CD4-positive, alpha-beta T cell treated with Interleukin-15 for 1 hour (primary cell): ENCODE results near the gene LY86.

Experiments used
- DNase-seq: peaks from one replicate; pipeline ENCODE4 v3.0.0-alpha.2; 2020

LY86 gene

DNA sequence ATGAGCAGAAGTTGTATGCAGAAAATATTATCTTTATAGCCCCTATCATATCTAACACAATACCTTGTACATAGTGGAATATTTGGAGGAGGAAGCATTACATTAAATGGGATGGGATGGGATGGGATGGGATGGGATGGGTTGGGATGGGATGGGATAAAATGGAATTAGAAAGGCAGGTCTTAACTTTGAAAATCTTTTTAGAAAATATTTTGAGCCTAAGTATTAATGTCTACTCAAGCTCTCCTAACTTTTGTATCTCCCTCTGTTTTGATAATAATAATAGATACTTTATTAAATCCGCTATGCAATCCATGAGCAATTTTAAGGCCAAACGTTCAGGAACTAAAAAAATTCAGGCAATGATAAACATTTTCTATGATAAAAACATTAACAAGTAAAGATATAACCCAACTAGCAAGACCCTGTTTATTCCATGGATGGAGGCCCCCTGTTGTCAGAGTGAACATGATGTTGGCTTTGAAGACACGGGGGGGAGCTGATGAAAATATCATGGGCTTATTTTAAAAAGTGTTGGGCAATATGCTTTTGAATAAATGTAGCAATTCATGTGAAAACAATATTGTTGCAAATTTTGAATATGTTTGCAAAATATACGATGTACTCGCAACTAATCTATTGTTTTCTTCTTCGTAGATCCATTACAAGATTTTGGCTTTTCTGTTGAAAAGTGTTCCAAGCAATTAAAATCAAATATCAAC is 35.9 kb downstream of the LY86 start:
- DNase-seq = no peak

DNA sequence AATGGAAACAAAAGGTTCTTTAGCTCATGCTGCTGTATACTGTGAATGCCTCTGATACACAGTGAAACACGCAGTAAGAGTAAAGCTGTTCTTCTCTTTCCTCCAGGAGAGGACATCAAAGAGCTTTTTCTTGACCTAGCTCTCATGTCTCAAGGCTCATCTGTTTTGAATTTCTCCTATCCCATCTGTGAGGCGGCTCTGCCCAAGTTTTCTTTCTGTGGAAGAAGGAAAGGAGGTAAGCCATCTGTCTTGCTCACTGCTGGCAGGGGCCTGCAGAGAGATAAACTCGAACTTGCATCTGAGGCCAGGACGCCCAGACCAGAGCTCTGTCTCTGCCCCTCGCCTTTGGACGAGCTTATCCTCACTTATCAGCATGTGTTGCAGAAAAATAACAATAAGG is 37.7 kb downstream of the LY86 start:
- DNase-seq = no peak

- no peak for DNase-seq
Observed at GRCh38 chr6:6629402-6629801, 40.9 kb downstream of the LY86 start.

- DNase-seq = no peak
Observed at GRCh38 chr6:6631053-6631452, 42.5 kb downstream of the LY86 start.

- DNase-seq = no peak
Observed at GRCh38 chr6:6631534-6632276, 43.2 kb downstream of the LY86 start.

GRCh38 chr6:6633898-6634734 is 45.6 kb downstream of the LY86 start:
- DNase-seq = no peak

GRCh38 chr6:6634735-6635075 is 46.2 kb downstream of the LY86 start:
- DNase-seq = no peak

- no peak for DNase-seq
Observed at GRCh38 chr6:6635291-6635690, 46.8 kb downstream of the LY86 start.

- DNase-seq = no peak
Observed at GRCh38 chr6:6635869-6636268, 47.3 kb downstream of the LY86 start.

- DNase-seq = no peak
Observed at GRCh38 chr6:6639572-6639971, 51.1 kb downstream of the LY86 start.

GRCh38 chr6:6640926-6641325 is 52.4 kb downstream of the LY86 start:
- no peak for DNase-seq

GRCh38 chr6:6643398-6643797 is 54.9 kb downstream of the LY86 start:
- no peak for DNase-seq

DNA sequence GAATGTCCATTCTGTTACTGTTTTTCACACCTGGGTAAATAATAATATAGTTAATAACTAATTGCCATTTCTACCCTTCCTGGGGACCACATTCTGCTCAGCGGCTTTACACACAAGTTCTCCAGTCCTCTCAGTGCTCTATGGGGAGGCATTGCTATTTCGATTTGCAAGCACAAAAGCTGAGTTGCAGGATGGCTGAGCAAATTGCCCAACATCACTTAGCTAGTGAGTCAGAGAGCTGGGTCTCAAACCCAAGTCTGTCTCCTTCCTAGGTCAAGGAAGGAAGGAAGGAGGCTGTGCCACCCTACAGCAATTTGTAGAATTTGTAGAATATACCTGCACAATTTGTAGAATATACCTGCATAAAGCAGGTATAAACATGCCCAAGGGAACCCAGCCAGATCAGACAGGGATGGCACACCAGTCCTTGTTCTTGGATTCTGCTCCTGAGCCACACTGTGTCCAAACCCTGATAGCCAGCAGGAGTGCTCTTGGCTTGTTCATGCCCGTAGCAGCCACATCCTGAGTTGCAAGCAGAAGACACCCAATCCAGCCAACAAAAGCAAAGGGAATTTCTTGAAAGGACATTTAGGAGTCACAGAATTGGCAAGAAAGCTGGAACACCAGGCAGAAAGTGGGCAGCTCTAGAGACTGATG is 56.9 kb downstream of the LY86 start:
- no peak for DNase-seq

- no peak for DNase-seq
Observed at GRCh38 chr6:6646384-6646783, 57.9 kb downstream of the LY86 start.

DNA sequence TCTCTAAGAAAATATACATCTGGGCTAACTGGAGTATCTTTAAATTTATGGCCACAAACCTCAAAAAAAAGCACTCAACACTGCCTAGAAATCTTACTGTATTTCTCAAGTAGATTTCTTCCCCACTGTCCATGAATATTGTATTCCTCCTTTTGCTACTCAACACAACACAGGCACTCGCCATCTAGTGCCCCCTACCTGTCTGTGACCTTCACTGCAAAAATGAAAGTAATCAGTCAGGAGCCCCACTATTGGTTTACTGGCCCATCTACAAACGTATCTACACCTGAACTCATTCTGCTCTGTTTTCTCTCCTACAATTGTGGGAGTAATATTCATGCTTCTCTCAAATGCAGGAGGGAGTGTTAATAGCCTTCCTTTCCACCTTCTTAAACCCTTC is 58.3 kb downstream of the LY86 start:
- no peak for DNase-seq

- no peak for DNase-seq
Observed at GRCh38 chr6:6648692-6649343, 60.3 kb downstream of the LY86 start.

- DNase-seq = no peak
Observed at GRCh38 chr6:6649824-6650349, 61.4 kb downstream of the LY86 start.

DNA sequence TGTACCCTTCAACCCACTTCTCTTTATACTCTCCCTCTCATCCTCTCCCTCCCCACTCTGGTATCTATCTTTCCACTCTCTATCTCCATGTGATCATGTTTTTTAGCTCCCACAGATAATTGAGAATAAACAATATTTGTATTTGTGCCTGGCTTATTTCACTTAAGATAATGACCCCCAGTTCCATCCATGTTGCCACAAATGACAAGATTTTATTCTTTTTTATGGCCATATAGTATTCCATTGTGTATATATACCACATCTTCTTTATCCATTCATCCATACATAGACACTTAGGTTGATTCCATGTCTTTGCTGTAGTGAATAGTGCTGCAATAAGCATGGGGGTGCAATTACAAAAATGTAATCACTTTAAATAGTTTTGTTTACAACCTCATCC is 62.3 kb downstream of the LY86 start:
- DNase-seq = no peak

DNA sequence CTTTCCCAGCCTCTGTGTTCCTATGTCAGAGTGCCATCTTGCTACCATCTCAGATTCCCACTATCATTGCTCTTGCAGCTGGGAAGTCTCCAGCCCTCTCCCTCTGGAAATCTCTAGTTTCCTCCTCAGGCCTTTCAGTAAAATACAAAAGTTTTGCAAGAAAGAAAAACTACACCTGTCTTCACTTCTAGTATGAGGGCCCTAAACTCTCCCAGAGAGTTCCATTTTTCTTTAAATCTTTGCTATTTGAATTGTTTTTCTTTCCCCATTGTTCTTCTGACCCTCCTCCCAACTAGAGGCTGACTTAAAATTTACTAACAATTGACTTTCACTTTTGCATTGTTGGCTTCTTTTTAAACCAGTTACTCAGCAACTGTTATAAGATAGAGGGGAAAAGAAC is 62.8 kb downstream of the LY86 start:
- no peak for DNase-seq

DNA sequence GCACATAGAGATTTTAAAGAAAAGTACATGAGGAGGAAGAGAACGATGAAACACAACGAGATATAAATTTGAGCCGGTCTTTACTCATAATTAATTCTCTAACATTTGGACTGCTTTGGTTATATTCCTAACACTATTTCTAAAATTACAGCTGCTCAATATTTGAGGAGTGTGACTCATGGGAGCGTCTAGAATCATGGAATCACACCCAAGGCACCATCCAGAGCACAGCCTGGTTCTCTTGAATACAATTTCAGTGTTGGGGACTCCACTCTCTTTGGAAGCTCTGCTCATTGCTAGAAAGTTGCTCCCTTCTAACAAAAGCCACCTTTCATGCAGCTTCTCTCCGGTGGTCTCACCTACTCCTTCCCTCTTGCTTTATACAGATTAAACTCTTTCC is 64.4 kb downstream of the LY86 start:
- DNase-seq = no peak

GRCh38 chr6:6654599-6655575 is 66.4 kb downstream of the LY86 start:
- no peak for DNase-seq
